UCSD-AML1 (cell line): ENCODE measurements around the gene EPG5.
"Not testable (repeated sequence)": the region's sequence is repeated elsewhere in the genome, so short reads cannot be mapped to it uniquely, and the experiment has no call there.

ENCODE experiments used
- DNase-seq: peaks from one replicate; lab custom pipeline; 2025; ENCODE audit not compliant: unreplicated experiment; lab: John Stamatoyannopoulos, UW

The EPG5 gene

DNA sequence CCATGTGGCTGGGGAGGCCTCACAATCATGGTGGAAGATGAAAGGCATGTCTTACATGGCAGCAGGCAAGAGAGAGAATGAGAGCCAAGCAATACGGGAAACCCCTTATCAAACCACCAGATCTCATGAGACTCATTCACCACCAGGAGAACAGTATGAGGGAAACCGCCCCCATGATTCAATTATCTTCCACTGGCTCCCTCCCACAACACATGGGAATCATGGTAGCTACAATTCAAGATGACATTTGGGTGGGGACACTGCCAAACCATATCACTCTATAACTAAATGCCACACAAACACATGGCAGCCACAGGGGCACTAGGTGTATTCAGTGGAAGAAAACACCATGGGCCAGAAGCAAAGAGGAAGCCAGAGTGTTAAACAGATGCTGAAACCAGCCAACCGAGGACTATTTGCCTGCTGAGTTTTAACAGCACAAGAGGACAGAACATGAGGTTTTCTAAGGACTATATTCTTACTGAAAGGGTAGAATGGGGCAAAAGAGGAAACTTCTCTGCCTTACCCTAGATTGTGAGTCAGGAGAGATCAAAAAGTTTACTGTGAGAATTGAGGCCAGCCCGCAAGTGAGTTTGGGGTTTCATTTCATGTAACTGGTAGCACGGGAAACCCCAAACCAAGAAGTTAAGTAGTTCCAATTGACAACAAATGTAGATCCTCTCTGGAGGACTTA is 92.5 kb downstream of the EPG5 start:
- no peak for DNase-seq

DNA sequence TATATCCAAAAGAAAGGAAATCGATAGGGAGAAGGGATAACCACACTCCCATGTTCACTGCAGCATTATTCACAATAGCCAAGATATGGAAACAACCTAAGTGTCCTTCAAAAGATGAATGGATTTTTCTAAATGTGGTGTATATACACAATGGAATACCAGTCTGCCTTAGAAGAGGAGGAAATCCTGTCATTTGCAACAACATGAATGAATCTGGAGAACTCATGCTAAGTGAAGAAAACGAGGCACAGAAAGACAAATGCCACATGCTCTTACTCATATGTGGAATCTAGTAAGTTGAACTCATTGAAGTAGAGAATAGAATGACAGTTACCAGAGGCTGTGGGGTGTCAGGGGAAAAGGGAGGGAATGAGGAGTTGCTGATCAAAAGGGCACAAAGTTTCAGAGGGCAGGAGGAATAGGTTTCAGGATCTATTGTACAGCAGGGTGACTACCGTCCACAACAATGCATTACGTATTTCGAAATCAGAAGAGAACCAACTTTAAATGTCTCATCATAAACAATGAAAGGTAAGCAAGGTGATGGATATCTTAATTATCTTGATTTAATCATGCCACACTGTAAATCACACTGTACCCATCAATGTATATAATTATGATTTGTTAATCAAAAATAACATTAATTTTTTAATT is 95.6 kb downstream of the EPG5 start:
- DNase-seq = no peak

DNA sequence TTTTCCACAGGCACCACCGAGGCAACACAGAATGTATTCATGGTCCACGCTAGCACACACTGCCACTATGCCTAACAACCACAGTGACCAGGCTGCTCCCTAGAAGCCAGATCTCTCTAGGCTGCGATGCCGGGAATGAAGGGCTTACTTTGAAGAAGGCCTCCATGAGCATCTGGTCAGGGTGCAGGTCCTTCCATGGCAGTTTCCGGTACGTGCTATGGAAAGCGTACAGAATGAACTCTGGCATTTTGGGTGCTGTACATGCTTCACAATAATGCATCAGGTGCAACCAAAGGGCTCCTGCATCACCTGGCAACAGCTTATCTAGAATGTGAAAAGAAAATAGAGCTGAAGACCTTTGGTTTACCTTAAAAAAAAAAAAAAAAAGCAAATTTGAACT is 96.7 kb downstream of the EPG5 start:
- no peak for DNase-seq

DNA sequence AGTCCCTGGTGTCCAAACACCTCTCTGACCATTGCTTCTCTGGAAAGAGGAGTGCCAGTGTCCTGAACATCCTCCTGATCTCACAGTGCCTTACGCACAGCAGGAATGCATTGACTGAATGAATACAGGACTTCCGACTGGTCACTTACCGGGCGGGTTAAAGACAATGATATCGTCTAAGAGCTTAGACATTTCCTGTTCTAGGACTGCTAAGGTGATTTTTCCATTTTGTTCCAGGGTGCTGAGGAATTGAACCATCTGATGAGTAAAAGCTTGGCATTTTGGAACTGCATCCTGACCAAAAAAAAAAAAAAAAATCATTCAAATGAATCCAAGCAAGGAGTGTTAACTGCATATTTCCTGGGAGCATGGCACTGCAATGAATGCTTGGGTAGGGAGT is 101.7 kb downstream of the EPG5 start:
- DNase-seq = no peak

DNA sequence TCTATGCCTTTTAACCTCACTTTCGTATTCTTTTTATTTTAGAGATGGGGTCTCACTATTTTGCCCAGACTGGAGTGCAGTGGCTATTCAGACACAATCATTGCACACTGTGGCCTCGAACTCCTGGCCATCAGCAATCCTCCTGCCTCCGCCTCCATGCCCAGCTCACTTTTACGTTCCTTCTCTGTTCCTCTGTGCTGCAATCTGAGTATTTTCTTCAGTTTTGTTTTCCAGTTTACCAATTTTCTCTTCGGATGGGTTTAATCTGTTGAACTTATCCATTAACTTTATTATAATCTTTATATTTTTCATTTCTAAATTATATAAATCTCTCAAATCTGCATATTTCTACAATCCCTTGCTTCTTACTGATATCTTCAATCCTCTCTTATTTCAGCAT is 103.0 kb downstream of the EPG5 start:
- no peak for DNase-seq

DNA sequence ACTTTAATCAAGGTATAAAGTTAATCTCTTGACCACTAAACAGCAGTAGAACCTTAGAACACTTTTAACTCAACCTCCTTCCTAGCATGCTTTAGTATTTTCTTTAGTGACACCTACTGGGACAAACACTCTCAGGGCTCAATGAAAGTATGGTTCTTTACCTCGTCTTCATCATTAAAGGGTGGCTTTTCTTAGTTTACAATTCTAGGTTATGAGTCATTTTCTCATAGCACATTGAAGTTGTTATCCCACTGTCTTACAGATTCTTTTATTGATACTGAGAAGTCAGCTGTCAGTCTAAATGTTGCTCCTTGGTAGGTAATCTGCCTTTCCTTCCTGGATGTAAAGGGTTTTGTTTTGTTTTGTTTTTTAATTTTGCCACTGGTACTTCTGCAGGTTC is 103.7 kb downstream of the EPG5 start:
- no peak for DNase-seq

DNA sequence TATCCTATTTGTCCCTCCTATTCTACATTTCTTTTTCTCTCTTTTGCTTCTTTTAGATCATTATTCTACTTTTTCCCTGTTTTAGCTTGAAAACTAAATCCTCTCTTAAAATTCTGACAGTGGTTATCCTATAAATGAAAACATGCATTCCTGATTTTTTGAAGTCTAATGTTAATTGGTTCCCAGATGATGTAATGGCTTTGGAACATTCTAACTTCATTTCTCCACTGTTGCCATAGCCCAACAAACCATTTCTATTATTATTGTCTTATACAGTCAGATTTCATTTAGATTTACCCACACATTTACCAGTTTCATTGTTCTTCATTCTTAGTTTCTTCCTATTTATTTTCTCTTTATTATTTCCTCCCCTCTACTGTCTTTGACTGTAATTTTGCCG is 105.2 kb downstream of the EPG5 start:
- DNase-seq = no peak

DNA sequence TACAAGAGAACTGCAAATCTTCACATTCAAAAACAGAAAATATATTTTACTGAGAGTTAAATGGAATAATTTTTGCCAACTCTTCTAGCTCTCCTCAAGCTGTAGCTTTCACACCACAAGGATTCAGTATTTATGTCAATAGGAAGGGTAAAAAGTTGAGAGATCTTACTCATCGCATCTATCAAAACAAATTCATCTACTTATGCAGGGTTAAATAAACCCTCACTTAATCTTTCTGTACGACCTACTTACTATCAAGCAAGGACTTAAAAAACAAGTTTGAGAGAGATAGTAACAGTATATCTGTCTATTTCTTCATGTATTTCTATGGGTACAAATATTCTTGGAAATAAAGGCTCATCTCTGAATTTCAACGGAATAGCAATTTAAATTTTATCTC is 106.2 kb downstream of the EPG5 start:
- no peak for DNase-seq

DNA sequence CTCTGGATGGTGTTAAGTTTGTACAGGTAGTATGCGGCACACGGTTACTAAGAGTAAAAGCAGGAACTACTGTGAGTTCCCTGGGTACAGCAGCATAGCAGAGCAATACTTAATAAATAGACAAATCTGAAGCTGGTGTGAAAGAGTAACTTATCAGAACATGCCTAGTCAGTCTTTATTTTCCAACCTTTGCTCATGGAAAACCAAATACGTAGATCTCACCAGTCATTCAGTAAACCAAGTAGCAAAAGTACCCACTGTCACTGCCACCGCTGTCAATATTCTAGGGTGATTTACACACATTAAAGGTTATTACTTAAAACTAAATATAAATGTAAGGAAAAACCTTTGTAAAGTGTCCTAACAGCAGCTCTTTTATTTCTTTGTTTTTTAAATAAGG is 106.6 kb downstream of the EPG5 start:
- no peak for DNase-seq

DNA sequence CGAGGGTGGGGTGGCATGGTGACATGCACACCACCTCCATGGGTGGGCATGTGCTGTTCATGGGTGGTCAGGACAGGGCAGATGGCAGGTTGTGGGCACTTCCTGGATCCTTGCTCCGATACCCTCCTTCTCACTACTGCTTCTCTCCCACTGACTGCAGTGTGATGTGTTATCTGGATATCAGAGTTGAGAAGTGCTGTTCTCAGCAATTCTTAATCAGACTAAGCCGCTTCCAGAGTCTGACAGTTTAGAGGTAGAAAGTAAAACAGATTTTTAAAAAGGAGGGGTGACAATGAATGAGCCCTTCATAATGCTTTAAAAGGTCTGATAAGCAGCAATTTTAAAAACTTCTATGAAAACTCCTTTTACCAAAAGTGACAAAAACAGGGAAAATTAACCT is 107.8 kb downstream of the EPG5 start:
- no peak for DNase-seq

DNA sequence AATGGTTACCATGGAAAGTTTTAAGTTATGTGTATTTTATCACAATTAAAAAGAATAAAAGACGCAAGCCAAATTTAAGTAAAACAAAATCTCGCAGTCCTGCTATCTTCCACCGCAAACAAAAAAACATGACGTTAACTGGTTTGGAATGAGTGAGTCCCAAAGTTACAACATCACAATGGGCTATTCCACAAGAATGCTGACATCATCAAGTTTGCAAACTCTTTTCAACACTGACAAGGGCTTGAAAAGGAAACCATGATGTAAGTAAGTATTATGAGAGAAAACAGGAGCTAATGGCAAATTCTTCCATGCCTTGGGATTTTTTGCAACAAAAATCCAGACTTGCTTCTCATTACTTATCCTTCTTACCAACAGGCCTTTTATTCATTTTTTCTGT is 110.6 kb downstream of the EPG5 start:
- no peak for DNase-seq

DNA sequence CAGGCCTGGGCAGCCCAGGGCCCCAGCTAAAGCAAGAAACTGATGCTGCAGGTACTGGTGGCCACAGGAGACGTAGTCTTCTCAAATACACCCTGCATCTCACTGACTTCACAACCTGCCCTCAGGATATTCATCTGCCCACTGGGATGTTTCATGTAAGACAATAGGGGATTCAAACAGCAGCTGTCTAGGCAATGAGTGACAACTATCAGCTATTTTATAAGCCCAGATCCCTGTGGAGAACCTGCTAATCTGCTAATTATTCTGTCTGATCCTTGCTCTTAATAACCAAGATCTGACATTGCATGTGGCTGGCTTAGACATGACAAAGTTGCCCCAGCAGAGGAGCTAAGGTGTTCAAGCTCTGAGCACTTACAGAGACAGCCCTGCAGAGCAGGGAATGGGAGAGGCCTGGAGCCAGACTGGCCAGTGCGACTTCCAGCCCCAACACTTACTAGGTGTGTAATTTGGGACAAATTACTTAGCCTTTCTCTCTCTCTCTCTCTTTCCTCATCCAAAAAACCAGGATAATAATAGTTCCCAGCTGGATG is 113.0 kb downstream of the EPG5 start:
- DNase-seq = no peak

DNA sequence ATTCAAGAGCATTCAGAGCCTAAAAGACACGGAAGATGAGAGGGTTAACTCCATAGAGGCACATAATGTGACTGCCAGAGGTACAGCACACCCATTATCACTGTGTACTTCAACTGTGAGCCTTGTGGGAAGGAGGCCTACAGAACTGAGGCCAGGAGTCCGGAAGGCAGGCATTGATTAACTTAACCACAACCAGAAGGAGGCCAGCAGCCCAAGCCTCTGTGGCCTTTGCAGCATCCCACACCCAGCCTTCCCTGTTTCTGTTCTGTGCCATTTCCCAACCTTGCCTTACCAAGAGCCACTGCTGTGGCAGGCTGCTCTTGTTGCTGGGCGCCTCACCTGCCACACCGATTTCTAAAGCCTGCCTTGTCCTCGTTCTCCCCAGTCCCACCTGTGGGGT is 114.5 kb downstream of the EPG5 start:
- no peak for DNase-seq

DNA sequence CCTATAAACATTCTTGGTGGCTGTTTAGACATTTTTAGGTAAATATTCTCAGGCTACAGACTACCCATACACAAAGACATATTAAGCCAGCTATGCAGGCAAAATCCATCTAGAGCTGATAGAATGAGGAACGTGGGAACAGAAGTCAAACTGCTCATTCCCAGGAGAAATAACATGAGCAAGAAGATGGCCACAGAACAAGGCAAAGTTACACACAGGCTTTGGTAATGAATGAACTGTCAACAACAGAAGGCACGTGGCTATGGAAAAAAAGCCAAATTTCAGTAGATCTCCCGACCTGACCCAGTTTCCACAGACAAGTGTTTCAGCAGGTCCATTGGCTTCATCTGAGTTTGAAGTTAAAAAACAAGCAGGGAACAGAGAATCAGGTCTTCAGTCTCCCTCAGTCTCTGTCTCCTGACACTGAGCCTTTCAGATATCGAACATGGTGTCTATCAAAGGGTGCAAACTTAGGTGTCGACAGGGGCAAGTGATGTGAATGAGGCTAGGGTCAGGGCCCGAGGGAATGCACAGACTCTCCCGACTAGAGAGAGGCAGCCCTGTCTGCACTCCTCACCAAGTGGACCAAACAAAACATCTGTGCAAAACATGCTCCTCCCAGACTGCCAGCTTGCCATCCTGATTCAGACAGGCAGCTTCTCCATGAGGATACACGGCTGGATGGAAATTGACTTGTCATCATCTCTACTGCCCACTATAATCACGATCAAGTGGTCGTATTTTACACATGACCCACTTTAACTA is 115.8 kb downstream of the EPG5 start:
- no peak for DNase-seq

DNA sequence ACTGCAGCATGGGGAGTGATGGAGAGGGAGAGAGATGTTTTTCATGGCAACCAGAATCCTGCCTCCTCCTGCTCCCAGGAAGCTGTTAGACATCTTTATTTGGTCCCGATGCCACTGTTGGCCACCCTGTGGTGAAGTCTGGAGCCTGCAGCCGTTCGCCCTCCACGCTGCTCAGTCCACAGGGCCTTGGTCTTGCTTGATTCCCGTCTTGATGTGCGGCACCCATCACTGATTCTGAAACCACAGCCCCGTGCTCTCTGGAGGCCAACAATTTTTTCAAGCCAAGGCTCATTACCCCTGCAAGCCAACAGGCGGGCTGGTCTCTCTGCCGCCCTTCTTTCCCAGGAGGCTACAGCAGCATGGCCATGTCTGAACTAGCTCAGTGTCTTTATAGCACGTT is 117.1 kb downstream of the EPG5 start:
- DNase-seq = no peak

DNA sequence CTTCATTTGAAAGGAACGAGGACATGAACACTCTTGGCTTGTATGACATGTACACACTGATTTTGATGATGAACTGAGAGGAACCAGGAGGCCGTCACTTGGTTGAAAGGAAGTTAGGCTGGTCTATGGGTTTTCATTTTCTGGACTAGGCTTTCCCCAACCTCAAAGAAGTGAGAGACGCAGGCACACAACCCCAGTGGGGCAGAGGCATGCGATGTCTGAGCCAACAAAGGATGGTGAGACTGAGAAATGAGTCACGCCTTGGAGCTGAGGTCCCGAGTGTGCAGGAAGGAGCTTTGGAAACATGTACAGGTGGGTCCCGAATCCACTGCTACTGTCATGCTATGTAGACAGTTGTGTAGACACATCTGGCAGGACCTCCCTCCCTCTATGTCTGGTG is 117.6 kb downstream of the EPG5 start:
- DNase-seq = no peak

DNA sequence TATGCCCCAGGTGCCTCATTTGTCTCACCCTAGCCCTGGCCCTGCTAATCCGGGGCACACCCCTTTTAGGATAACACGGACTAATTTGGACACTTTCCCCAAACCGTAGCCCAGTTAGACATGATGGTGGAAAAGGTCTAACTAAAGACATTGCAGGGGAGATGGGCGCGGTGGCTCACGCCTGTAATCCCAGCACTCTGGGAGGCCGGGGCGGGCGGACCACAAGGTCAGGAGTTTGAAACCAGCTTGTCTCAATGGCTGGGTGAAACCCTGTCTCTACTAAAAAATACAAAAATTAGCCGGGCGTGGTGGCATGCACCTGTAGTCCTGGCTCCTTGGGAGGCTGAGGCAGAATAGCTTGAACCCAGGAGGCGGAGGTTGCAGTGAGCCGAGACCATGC is 118.5 kb downstream of the EPG5 start:
- DNase-seq = not testable (repeated sequence)

DNA sequence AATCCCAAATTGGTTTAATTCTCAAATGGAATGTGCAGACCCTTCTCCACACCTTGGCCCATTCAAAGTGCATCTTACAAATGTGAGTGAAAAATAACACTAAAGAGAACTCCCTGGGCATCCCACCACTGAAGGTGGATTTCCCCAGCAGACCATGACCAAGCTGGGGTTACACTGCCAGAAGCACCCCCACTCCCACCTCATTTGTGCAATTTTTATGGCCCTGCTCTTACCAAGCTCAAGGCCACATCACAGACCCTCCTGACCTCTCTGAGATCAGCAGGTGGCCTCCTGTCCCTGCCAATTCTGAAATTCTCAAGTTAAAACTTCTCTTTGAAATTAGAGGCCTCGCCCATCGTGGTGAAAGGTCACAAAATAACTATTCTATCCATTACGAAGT is 120.0 kb downstream of the EPG5 start:
- DNase-seq = no peak

DNA sequence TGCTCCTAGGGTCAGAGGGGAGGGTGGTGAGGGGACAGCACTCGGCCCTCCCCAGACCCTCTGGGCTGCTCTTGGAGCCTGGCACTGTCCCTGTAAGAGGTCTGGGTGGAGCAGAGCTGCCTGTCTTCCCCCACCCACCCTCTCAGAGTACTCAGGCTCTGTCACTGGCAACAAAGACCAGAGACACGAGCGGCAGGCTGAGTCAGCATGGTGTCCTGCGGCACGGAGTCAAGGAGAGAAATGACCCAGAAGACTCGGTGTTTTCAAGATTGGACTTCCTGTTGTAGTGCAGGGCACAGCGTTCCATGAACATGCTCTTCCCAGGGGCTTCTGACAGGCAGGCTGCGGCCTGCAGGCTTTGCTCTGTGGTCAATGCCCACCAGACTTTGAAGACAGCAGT is 121.7 kb downstream of the EPG5 start:
- DNase-seq = no peak

DNA sequence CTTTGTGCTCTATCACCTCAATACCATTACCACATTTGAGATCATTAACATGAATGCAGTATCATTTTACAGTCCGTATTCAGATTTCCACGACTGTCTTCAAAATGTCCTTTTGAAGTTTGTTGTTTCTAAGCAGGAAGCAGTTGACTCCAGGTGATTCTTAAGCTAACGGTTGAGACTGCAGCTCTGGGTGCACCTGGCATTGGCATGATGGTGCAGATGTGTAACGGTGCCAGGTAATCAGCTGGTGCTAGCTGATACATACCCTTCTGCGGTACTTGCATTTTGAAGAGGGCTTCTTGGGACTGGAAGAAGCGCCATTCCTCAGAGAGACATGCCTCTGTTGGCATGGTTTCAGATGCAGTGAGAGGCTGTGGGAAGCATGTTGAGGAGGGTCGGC is 122.2 kb downstream of the EPG5 start:
- no peak for DNase-seq

DNA sequence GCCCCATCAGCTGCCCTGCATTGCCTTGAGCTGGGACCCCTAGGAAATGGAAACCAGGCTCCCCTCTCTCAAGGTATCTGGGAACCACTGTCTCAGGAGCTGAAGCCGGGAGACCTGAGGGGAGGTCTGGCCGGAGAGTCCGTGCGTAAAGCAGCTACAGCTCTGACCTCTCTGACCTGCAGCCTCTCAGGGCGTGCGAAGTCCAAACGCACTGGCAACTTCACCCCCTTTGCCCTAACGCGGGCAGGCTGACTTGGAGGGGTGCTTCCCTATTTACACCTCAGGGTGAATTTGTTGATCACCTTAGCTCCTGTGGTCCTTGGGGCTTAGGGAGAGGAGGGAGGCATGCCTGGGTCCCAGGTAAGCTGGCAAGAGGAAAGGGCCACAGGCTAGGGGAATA is 124.1 kb downstream of the EPG5 start:
- no peak for DNase-seq

DNA sequence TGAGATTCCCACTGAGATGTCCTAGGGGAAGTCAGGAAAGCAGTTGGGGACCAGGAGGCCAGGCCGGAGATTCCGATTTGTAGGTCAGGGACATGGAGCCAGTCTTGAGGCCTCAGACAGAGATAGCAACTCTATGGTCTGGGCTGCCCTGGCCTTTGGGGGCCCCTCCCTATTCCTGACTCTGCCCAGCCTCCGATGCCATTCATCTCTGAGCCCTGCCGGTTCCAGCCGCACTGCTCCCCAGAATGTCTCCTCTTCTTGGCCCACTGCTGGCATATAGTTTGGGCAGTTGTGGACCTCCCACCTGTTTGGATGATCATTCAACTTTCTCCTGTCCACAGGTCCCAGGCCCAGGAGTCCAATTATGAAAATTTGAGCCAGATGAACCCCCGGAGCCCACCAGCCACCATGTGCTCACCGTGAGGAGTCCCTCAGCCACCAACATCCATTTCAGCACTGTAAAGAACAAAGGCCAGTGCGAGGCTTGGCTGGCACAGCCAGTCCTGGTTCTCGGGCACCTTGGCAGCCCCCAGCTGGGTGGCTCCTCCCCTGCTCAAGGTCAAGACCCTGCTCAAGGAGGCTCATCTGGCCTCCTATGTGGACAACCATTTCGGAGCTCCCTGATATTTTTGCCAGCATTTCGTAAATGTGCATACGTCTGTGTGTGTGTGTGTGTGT is 125.2 kb downstream of the EPG5 start:
- DNase-seq = no peak
